HG02981 (cell line): ENCODE results near the gene LAX1.

Experiments used
- ATAC-seq: cut with Tn5 transposase; IDR thresholded peaks from one replicate; pipeline ENCODE4 v1.9.1; 2021; ENCODE audit warnings: mild to moderate bottlenecking, moderate library complexity; ENCODE audit not compliant: unreplicated experiment

The LAX1 gene

GRCh38 chr1:203807196-203807595 is 42.2 kb downstream of the LAX1 start:
- ATAC-seq = no peak

- ATAC-seq = no peak
Measured at GRCh38 chr1:203813581-203814341, 48.8 kb downstream of the LAX1 start.

GRCh38 chr1:203818399-203818798 is 53.4 kb downstream of the LAX1 start:
- no peak for ATAC-seq

GRCh38 chr1:203823306-203823705 is 58.3 kb downstream of the LAX1 start:
- ATAC-seq = no peak
